Erythroblast (primary cell): ENCODE data around the gene CHRNB2.

Experiments used
- GATA1 ChIP-seq: IDR thresholded peaks from 2 replicates; pipeline ENCODE4 v1.6.1; 2011; ENCODE audit warnings: low read depth, mild to moderate bottlenecking, control low read depth, low read length, moderate library complexity
- POLR2A ChIP-seq: IDR thresholded peaks from 2 replicates; pipeline ENCODE4 v1.6.1; 2011; ENCODE audit warnings: mild to moderate bottlenecking, low read length

GRCh38 chr1:154586641-154587040 lies 19.1 kb downstream of the CHRNB2 start:
- TF ChIP-seq POLR2A, result no peak
- no peak for TF ChIP-seq GATA1
